GM21367 (cell line): Measurements from ENCODE around the gene ZNF827.
"Not testable (repeated sequence)": the region's sequence is repeated elsewhere in the genome, so short reads cannot be mapped to it uniquely, and the experiment has no call there.

Source experiments
- ATAC-seq: cut with Tn5 transposase; IDR thresholded peaks from one replicate; pipeline ENCODE4 v1.9.1; 2021; ENCODE audit not compliant: unreplicated experiment

The ZNF827 gene

DNA sequence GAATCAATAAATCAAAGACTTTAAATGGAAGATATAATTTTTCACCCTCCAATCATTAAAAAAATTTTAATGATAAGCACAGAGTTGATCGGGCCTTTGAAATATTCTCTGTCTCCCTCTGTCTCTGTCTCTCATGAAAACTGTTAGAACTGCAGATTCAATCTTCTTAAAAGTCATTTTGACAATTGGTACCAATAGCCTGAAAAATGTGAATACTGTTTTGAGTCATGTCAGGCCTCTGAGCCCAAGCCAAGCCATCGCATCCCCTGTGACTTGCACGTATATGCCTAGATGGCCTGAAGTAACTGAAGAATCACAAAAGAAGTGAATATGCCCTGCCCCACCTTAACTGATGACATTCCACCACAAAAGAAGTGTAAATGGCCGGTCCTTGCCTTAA, 106.2 kb downstream of the ZNF827 start:
- not testable (repeated sequence) for ATAC-seq

DNA sequence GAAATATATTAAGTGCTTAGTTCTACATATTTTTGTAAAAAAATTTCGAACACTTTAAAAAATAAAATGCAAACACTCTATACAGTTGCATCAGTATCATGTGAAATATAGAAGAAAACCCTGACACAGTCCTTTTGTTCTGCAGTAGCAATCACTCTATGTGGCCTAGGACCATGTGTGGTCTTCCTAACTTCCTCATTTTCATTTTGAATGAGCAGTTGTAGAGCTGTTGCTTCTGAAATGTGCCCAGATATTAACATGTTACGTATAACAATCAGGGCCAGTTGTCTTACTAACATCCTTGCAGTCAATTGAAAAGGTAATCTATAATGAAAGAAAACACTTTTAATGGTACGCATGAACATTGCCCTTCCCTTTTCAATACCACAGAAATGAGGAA, 107.9 kb downstream of the ZNF827 start:
- ATAC-seq, result peak; percentile 51

DNA sequence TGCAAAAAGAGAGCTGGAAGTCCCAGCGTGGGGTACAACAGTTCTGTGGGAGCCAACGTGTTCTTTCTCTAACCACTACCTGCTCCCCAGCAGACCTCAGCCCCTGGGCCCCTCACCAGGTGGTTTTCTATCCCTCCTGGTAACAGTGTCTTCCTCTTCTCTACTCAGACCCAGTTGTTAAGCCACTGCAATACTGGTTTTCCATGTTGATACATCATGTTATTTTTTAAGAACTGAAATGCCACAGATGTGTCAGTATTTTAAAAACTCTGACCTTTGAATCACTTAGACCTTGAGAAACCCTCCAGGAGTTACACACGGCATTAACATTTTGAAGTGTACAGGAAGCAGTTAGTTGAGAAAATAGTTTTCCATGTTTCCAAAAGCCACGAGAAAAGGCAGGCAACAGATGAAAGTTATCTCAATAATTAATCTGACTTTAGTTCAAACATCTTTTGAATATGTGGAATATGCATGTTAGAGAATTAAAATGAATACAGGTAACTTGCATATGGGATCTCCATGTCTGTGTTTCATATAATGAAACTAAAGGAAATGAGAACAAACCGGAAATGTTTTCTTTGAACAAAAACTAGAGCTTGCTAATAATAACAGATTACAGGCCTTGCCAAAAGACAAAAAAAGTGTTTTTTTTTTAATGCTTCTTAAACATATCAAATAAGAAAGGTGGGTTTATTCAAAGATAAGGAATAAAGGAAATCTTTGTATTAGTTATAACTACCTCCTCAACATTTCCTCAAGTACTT, 108.8 kb downstream of the ZNF827 start:
- ATAC-seq, result peak; percentile 43

DNA sequence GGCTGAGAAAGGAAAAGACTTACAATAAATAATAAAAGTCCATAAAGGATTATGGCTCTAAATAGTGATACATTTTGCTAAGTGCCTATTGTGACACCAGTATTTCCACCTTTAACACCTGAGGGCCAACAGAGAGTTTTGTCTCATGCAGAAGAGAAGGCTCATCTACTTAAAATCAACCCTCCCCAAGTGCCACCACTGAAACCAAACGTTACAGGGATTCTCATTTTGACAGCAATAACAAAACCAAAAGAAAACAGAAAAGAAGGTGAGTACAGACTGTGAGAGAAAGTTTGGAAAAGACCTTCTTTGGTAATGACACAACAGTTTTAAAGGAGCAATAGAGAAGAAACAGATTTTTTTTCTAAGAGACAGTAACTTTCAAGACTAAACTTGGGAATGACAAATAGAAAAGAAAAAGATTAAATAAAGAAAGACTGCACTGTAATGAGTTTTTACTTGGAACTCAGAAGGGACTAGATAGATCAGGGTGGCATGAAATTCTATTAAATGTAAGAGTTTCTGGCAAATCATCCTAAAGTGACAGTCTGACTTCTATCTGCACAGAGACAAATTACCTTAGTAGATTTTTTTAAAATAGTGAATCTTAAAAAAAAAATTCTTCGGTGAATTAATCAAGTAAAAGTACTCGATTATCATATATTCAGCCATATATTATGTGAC, 109.7 kb downstream of the ZNF827 start:
- peak; percentile 74 for ATAC-seq

DNA sequence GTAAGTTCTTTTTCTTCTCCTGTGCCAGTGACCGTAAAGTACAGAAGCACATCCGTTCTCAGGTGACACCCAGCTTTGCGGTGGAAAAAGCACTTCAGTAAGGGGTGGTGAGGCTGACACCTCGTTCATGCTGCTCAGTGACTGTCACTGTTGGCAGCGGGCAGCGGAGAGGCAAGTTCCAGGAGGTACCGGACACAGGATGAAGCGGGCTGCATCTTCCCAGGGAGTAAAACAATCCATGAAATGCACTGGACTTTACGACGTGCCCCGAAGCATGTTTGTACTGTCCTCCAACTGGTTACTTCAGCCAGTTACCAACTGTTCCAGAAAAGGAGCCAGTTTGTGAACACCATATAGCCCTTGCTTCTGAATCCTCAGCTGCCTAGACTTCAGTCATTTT, 110.7 kb downstream of the ZNF827 start:
- no peak for ATAC-seq

DNA sequence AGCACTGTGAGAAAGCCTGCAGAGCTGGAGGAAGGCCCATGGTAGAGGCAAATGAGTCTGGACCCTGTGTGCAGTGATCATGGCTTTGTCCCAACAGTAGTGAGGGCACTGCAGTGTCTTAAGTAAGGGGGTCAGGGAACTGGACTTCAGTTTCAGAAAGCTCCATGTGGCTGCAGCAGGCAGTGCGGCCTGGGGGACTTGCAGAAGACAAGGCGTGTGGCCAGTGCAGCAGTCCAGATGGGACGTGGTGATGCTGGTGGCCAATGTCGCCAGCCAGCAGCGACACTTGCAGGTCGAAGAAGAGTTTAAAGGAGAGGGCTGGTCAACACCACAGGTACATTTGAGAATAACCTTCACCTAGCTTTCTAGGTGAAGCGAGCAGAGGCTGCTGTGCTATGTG, 113.4 kb downstream of the ZNF827 start:
- no peak for ATAC-seq

DNA sequence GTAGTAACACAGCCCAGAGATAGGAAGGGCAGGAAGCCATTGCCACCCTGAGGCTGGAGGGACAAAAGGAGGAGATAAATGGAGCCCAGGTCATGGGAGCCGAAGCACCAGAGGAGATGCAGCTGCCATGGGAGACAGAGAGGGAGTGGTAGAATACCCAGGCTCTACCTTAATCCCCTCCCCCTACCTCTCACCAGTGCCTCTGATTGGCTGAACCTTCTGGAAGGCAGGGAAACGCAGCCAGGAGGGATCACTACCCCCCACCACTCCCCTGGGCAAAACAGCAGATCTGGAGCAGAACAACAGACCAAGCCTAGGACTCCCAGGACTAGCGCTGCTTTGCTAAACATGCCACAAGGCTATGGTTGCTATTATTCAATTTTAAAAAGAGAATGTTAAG, 114.2 kb downstream of the ZNF827 start:
- ATAC-seq, result no peak

DNA sequence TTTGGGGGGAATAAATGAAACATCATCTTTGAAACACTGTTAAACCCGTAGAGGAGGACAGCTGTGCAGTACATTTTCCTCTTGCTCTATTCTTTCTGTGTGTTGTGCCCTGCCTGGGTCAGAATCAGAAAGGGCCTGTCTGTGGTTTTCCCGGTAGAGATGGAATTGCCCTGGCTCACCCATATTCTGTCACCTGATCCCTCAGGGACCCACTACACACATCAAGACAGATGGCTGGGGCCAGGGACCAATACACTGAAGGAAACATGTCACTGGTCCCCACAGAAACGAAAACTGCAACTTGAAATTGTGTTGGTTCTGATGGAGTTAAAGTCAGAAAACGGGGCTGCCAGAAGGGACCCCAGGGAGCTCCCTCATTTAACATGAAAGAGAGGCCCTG, 114.9 kb downstream of the ZNF827 start:
- no peak for ATAC-seq

DNA sequence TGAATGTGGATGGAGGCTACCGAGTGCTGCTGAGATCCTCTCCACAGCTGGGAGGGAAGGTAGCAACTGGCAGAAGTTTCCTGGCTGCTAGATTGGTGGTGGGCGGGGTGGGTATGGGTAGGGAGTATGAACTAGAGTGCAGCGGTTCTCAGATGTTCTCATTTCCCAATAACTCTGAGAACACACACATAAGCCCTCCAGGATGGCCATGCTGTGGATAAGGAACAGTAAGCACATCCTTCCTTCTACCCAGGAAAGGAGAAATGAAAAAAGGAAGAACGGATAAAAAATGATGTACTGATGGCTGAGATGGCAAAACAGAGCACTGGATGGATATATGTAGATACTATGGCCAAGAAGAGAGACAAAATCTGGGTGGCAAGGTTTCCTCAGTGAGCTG, 116.0 kb downstream of the ZNF827 start:
- no peak for ATAC-seq

DNA sequence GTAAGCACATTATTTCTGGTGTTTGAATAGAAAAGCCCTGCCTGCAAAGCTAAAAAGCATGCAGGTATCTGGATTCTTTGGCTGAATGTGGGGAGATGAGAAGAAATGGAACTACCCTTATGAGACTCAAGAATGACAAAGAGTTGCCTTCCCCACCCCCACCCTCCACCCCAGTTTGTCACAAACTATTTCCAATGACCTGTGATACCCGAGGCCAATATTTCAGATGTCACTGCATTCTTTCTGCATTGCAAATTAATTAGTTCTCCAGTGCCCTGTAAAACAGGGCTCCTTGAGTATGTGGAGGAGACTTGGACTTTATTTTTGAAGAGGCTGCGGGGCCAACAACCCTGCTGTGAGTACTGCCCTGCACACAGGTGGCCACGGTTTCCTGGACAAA, 116.4 kb downstream of the ZNF827 start:
- no peak for ATAC-seq

DNA sequence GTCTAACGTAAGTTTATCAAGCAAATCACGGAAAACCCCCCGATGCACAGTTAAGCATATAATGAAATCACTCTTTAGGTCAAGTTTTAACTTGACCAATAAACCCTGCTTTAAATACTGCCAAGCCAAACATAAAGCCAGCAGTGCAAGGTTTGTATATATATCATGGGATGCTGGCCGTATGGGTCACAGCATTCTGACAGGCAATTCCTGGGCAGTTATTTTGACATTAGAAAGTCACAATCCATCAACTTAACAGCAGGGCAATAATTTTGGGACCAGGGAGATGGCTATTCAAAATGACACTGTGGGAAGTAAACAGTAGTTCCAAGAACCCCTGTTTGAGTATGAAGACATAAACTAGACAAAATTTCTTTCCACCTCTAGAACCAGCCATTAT, 116.9 kb downstream of the ZNF827 start:
- ATAC-seq, result no peak

DNA sequence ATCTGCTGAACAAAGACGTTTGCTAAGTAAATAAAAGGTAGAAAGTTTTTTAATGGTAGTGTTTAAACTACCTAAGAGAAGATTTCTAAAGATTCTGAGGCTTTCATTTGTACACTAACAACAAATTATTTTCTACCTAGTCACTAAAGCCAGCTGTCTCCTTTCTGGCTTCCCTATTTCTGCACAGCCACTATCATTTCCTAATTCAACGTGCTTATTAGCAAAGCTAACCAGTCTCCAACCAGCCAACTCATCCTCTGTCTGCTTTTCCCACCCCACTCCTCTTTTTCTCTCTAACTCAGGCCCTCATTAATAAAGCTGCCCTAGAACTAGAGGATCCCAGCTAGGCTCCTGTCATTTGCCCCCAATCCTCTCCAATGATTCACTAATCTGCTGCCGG, 118.2 kb downstream of the ZNF827 start:
- no peak for ATAC-seq

DNA sequence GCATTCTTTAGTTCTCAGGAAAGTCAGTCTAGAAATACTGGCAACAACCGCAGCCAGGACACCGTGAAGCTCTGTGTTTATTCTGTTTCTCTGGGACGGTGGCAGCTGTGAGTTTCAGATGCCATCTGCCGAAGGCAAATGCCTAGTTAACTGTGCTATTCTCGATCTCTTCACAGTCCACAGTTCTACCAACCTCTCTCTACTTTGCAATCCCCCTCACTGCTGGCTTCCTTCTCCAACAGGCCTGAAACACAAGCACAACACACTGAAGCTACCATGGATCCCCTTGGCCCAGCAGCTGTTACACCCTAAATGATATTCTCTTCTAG, 118.8 kb downstream of the ZNF827 start:
- peak; percentile 55 for ATAC-seq

DNA sequence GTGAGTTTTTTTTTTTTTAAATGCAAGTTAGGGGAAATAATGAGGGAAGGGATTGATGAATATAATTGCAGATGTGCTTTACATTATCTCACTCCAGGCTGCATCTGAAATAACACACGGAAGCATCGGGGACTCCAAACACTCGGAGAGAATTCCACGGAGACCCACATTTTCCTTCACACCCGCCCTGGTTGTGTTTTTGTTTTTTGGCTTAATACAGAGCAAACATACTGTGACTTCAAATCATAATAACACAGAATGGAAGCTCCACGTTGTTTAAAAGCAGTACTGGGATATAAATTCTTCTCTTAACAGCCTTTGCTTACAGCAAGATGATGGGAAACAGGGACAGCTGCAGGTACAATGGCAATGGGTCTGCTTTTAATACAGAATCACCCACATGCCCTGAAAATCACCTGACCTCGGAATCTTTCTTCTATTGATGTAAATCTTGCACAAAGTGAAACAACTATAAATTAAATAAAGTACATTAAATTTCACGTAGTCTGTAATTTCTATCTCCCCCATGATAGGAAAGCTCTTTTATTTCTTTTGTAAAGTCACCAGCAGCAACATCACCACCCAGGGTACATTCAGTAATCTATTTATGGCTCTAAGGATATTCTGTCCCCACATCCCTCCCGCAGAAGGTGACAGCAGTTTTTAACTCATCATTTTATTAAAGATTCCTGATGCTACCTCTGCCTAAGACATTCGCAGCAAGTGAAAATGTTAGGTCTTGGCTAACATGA, 119.3 kb downstream of the ZNF827 start:
- no peak for ATAC-seq

DNA sequence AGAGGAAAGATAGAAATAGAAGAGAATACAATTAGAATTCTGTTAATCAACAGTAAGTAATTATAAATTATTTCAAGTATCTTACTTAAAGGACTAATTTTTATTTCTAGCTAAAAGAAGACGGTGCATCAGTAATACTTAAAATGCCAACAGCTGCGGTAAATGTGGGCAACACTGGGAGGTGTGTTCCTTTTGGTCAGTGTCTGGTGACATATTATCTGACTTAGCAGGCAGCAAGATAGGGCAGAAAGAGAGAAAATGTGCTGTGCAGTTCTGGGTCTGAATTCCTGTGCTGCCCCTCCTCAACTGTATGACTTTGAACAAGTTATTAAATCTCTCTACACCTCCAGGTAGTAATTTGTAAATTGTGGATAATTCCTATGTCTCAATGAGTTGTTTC, 120.6 kb downstream of the ZNF827 start:
- ATAC-seq, result no peak

DNA sequence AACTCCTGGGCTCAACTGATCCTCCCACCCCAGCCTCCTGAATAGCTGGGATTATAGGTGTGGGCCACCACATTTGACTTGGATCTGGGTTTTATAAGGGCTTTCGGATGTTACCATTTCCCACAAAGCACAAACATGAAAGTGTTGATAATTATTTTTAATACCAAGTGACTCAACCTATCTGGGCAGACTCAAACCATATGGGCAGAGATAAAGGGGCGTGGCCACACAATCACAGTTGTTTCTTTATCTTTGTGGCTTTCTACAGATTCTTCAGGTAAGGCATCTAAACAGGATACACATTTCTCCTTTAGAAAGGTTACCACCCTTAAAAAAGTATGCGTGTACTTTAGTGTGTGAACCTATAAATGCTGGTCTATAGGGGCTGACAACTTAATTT, 122.5 kb downstream of the ZNF827 start:
- ATAC-seq, result no peak

DNA sequence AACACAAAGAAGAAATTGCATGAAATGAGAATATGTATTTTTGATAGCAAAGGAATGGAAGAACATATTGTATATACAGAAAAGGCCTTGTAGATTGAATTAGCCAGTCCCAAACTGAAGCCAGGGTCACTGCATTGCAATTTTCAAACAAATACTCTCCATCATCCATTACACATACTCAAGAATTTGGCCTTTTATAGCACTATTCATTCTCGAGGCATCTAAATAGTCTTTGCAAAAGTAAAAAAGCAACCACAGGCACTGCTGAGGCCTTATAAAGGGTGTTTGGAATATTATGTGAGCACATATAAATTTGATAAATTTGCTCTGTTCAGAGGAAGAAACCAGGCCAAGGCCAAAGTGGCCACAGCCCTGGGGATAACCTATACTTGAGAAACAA, 123.0 kb downstream of the ZNF827 start:
- ATAC-seq, result no peak

DNA sequence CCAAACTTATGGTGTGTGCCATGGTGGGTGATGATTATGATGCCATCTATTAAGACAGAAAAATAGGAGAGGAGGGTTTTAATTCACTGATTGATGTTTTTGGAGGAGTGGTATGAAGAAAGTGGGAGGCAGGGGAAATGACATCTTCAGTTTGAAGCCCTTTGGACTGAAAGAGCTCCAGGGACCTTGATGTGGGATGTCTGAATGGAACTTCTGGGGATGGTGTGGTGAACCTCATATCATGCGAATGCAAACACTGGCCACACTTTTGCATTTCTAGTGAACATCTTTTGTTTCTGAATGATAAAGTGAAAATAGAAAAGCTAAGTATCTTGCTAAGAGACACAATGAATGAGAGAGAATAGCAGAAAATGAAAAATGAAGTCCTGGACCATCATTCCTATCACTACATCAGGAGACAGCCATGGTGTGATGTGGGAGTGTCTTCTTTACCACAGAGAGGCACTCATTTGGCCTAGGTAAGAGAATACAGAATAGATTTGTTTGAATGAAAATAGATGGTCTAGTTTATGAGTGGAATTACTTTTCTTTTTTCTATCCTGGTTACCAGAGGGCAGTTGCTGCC, 123.5 kb downstream of the ZNF827 start:
- ATAC-seq, result no peak

DNA sequence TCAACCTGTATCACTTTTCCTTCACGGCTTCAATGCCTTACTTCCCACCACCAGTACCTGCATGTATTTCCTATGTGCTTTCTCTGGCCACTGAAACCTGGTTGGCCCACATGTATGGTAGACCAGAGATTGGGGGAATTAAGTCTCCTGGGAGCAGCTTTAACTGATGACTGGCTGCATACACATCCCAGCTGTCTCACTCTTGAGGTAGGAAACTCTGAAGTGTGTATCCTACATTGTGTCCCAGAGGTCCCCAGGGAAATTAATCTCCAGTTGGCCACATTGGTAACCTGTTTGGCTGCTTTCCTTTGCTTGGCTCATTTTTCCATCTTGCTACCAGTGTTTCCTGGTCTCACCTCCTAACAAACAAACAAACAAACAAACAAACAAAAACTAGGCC, 124.4 kb downstream of the ZNF827 start:
- ATAC-seq, result no peak

DNA sequence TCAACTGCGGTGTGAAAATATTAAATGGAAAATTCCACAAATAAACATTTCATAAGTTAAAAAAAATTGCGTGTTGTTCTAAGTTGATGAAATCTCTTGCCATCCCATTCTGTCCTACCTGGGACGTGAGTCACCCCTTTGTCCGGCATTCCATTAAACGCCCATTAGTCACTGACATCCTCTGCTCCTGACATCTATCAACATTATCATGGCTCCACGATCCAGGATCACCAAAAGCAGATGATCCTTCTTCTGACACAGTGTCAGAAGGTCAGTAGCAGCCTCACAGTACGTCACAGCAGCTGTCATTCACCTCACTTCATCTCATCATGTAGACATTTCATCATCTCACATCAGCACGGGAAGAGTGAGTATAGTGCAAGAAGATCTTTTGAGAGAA, 125.7 kb downstream of the ZNF827 start:
- no peak for ATAC-seq

DNA sequence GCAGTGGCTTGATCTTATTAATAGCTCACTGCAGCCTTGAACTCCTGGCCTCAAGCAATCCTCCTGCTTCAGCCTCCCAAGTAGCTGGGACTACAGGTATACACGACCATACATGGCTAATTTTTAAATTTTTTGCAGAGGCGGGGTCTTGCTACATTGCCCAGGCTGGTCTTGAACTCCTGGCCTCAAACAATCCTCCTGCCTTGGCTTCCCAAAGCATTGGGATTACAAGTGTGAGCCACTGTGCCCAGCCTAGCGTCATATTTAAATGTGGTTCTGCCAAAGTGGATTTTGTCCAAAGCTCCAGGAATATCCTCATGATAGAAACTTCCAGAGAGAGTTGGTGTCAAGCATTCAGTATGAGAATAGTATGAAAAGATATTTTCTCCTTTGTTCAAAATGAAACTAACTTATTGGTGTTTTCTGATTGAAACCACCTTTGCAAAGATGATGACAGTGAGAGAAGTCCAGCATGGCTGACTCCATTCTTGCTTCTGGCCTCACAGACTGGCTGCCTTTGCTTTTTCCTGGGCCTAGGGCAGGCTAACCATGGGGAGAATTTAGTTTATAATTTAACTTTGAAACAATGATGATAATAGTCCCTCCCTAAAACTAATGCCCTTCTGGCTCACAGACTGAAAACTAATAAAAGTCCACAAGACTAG, 129.6 kb downstream of the ZNF827 start:
- peak; percentile 30 for ATAC-seq
